Chondrocyte (in vitro differentiated cells): Measurements from ENCODE around the gene BICC1. TPM values are rescaled to one million over a fixed set of nuclear protein-coding genes. Genes with fewer than 3 reads are reported as not detected.

Experiments used
- DNase-seq: peaks from one replicate; pipeline ENCODE4 v3.0.0; 2021; ENCODE audit warnings: mixed read lengths, low spot score
- H3K27ac Mint-ChIP-seq: one replicate; pipeline ENCODE4 v1.8.0; 2021; ENCODE audit warnings: mild to moderate bottlenecking, moderate library complexity, mixed read lengths; ENCODE audit not compliant: unreplicated experiment
- H3K27me3 Mint-ChIP-seq: 2 replicates; pipeline ENCODE4 v1.8.0; 2021; ENCODE audit warnings: low read depth, mixed read lengths
- H3K36me3 Mint-ChIP-seq: 2 replicates; pipeline ENCODE4 v1.8.0; 2021; ENCODE audit warnings: low read depth, mixed read lengths
- H3K4me1 Mint-ChIP-seq: 2 replicates; pipeline ENCODE4 v1.8.0; 2021; ENCODE audit warnings: low read depth, mild to moderate bottlenecking, mixed read lengths
- H3K4me3 Mint-ChIP-seq: one replicate; pipeline ENCODE4 v1.8.0; 2021; ENCODE audit warnings: mild to moderate bottlenecking, moderate library complexity, mixed read lengths; ENCODE audit not compliant: unreplicated experiment
- H3K9me3 Mint-ChIP-seq: 2 replicates; pipeline ENCODE4 v1.8.0; 2021; ENCODE audit warnings: low read depth, mixed read lengths
- total RNA-seq: library from RNA; stranded (reverse); gene quantifications from 3 replicates; pipeline ENCODE4 v1.2.1, GENCODE V29; 2021
- TF ChIP-seq, protein P1 (sequence below): fragments of 200-600 bp; sonication (generic); IDR thresholded peaks from 2 replicates; pipeline ENCODE4 v1.5.0; 2021; ENCODE audit warnings: antibody characterized with exemption, mild to moderate bottlenecking, moderate library complexity

BICC1 gene
- total RNA-seq, 1 donor from 2014 or later = 32.4 TPM

- Mint-ChIP-seq H3K9me3 (peaks cover 3% of the 10 kb centered on the region), H3K36me3 (peaks cover 17% of the 10 kb centered on the region), H3K4me1 (peaks cover 47% of the 10 kb centered on the region), H3K27me3 (no peaks in the 10 kb centered on the region), H3K4me3 (no peak overlapping the region), H3K27ac (no peak overlapping the region)
- DNase-seq = no peak
- TF ChIP-seq, protein P1, sequence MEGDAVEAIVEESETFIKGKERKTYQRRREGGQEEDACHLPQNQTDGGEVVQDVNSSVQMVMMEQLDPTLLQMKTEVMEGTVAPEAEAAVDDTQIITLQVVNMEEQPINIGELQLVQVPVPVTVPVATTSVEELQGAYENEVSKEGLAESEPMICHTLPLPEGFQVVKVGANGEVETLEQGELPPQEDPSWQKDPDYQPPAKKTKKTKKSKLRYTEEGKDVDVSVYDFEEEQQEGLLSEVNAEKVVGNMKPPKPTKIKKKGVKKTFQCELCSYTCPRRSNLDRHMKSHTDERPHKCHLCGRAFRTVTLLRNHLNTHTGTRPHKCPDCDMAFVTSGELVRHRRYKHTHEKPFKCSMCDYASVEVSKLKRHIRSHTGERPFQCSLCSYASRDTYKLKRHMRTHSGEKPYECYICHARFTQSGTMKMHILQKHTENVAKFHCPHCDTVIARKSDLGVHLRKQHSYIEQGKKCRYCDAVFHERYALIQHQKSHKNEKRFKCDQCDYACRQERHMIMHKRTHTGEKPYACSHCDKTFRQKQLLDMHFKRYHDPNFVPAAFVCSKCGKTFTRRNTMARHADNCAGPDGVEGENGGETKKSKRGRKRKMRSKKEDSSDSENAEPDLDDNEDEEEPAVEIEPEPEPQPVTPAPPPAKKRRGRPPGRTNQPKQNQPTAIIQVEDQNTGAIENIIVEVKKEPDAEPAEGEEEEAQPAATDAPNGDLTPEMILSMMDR = no peak
Observed at GRCh38 chr10:58823983-58824382, 311.3 kb downstream of the BICC1 start.

- TF ChIP-seq, protein P1 = no peak
- H3K9me3 Mint-ChIP-seq = peaks cover 3% of the 10 kb centered on the region
- peaks cover 19% of the 10 kb centered on the region for H3K36me3 Mint-ChIP-seq
- peaks cover 43% of the 10 kb centered on the region for H3K4me1 Mint-ChIP-seq
- no peak overlapping the region for H3K27ac Mint-ChIP-seq
- DNase-seq = no peak
- no peak overlapping the region for H3K4me3 Mint-ChIP-seq
- H3K27me3 Mint-ChIP-seq = no peaks in the 10 kb centered on the region
Observed at GRCh38 chr10:58824396-58824795, 311.7 kb downstream of the BICC1 start.

DNA sequence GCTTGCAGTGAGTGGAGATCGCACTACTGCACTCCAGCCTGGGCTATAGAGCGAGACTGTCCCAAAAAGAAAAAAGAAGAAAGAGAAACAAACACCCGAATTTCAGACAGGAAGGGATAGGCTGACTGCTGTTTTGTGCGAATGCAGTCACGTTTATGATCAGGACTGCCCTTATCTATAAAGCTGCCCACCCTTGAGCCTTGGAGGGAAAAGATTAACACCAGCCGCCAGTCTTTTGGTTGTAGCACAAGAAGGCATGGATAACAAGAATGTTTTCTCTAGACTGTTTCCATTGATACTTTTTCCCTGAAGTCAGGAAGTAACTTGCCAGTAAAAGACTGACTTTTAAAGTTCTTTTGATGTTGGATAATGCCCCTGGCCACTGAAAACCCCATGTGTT lies 314.0 kb downstream of the BICC1 start:
- Mint-ChIP-seq H3K27me3 (no peaks in the 10 kb centered on the region), H3K27ac (no peak overlapping the region), H3K4me3 (no peak overlapping the region), H3K36me3 (peaks cover 20% of the 10 kb centered on the region), H3K4me1 (peaks cover 20% of the 10 kb centered on the region), H3K9me3 (peaks cover 3% of the 10 kb centered on the region)
- DNase-seq = no peak
- TF ChIP-seq, protein P1 = no peak

DNA sequence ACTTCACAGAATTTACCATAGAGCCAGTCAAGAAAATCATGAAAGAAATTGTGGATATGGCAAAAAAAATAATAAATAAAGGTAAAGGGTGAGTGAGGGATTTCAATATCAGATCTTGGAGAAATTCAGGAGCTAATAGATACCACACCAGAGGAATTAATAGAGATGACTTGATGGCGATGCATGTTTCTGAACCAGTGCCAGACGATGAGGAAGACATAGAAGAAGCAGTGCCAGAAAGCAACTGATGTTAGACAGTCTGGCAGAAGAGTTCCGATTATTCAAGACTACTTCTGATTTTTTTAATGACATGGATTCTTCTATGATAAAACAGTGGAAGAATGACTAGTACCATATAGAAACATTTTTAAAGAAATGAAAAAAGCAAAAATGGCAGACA lies 314.7 kb downstream of the BICC1 start:
- DNase-seq = no peak
- peaks cover 20% of the 10 kb centered on the region for H3K36me3 Mint-ChIP-seq
- H3K9me3 Mint-ChIP-seq = peaks cover 3% of the 10 kb centered on the region
- TF ChIP-seq, protein P1 = no peak
- no peaks in the 10 kb centered on the region for H3K27me3 Mint-ChIP-seq
- no peak overlapping the region for H3K27ac Mint-ChIP-seq
- peaks cover 13% of the 10 kb centered on the region for H3K4me1 Mint-ChIP-seq
- no peak overlapping the region for H3K4me3 Mint-ChIP-seq

GRCh38 chr10:58829839-58830238 lies 317.2 kb downstream of the BICC1 start:
- peaks cover 16% of the 10 kb centered on the region for H3K36me3 Mint-ChIP-seq
- H3K4me1 Mint-ChIP-seq = peaks cover 23% of the 10 kb centered on the region
- TF ChIP-seq, protein P1 = no peak
- DNase-seq = no peak
- H3K9me3 Mint-ChIP-seq = peaks cover 3% of the 10 kb centered on the region
- no peak overlapping the region for H3K4me3 Mint-ChIP-seq
- no peaks in the 10 kb centered on the region for H3K27me3 Mint-ChIP-seq
- no peak overlapping the region for H3K27ac Mint-ChIP-seq
